Endothelial cell of umbilical vein (primary cell): ENCODE data around the gene EPHA5.

ENCODE experiments used
- CTCF ChIP-seq, 2 donors: IDR thresholded peaks; 1 replicate in 1 of 2; 2 replicates in 1 of 2; pipeline ENCODE4 v1.5.1; 2011; ENCODE audit warnings: low read length in 2 of 2, mild to moderate bottlenecking in 2 of 2, moderate library complexity in 2 of 2, control low read depth in 1 of 2, inconsistent platforms in 1 of 2, low read depth in 1 of 2; ENCODE audit not compliant: insufficient read depth in 1 of 2; ENCODE audit errors: extremely low read depth in 1 of 2
- EZH2 ChIP-seq: IDR thresholded peaks from 2 replicates; pipeline ENCODE4 v1.6.1; 2012; ENCODE audit warnings: borderline replicate concordance, low read depth, mild to moderate bottlenecking, moderate library complexity, low read length, inconsistent platforms; ENCODE audit not compliant: severe bottlenecking
- GATA2 ChIP-seq: IDR thresholded peaks from 2 replicates; pipeline ENCODE4 v1.7.0; 2011; ENCODE audit warnings: low read depth, mild to moderate bottlenecking, moderate library complexity, mixed read lengths, low read length; ENCODE audit not compliant: insufficient read length, insufficient read depth
- POLR2A ChIP-seq: IDR thresholded peaks from 2 replicates; pipeline ENCODE4 v1.6.1; 2012; ENCODE audit warnings: low read depth, mild to moderate bottlenecking, control low read depth, low read length
- POLR2AphosphoS5 ChIP-seq: IDR thresholded peaks from 2 replicates; pipeline ENCODE4 v1.6.1; 2012; ENCODE audit warnings: low read depth, mild to moderate bottlenecking, control low read depth, low read length, moderate library complexity; ENCODE audit not compliant: insufficient read depth
- TF ChIP-seq, protein P1 (sequence below): IDR thresholded peaks from 2 replicates; pipeline ENCODE4 v1.6.1; 2011; ENCODE audit not compliant: insufficient read depth, insufficient read length

DNA sequence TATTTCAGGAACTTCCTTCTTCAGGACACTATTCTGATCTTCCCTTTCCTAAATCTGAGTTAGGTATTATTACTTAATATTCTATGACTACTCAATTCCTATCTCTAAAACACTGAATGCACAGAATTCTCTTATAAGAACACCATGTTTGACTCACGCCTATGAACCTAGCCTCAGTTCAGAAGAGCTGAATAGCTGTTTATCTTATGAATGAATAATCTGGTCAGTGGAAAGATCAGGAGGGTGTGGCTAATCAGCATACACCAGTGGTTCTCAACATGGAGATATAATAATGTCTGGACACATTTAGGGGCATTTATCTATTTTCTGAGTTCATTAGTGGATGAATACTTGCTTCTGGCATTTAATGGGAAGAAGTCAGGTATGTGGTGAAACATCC lies 24.2 kb downstream of the EPHA5 start:
- TF ChIP-seq CTCF (IDR thresholded peaks at IDR 0.05; ENCODE audit: extremely low read depth in 1 of 2, insufficient read depth in 1 of 2, low read depth in 1 of 2, low read length in 2 of 2) = no peak
- TF ChIP-seq POLR2A = no peak
- TF ChIP-seq POLR2AphosphoS5 = no peak
- TF ChIP-seq EZH2 = no peak
- TF ChIP-seq, protein P1, sequence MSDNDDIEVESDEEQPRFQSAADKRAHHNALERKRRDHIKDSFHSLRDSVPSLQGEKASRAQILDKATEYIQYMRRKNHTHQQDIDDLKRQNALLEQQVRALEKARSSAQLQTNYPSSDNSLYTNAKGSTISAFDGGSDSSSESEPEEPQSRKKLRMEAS = no peak
- TF ChIP-seq GATA2 = no peak
